Loucy (cell line): ENCODE data around the gene PWP1.

Source experiments
- H2AFZ ChIP-seq: fragments of 200-600 bp; sonication (generic); 2 replicates; pipeline ENCODE4 v1.6.0; 2016; ENCODE audit warnings: antibody characterized with exemption, mild to moderate bottlenecking, low read length, moderate library complexity
- H3F3A ChIP-seq: fragments of 200-600 bp; 2 replicates; pipeline ENCODE4 v1.6.0; 2016; ENCODE audit warnings: antibody characterized with exemption, low read depth, mild to moderate bottlenecking
- H3K27me3 ChIP-seq: fragments of 200-600 bp; sonication (generic); 2 replicates; pipeline ENCODE4 v1.6.1; 2014; ENCODE audit warnings: low read length, mild to moderate bottlenecking; ENCODE audit not compliant: insufficient read depth, poor library complexity, severe bottlenecking
- H3K36me3 ChIP-seq: fragments of 200-600 bp; sonication (generic); 2 replicates; pipeline ENCODE4 v1.6.1; 2016; ENCODE audit warnings: low read length; ENCODE audit not compliant: insufficient read depth
- H3K4me1 ChIP-seq: fragments of 200-600 bp; sonication (generic); 2 replicates; pipeline ENCODE4 v1.5.1; 2014; ENCODE audit warnings: low read length, mild to moderate bottlenecking; ENCODE audit not compliant: insufficient read depth, poor library complexity, severe bottlenecking
- H3K4me2 ChIP-seq: fragments of 200-600 bp; sonication (generic); 2 replicates; pipeline ENCODE4 v1.6.0; 2014; ENCODE audit warnings: antibody characterized with exemption, low read length, low read depth, mild to moderate bottlenecking; ENCODE audit not compliant: poor library complexity, severe bottlenecking
- H3K4me3 ChIP-seq: fragments of 200-600 bp; sonication (generic); 2 replicates; pipeline ENCODE4 v1.5.1; 2014; ENCODE audit warnings: low read length, mild to moderate bottlenecking, mixed read lengths; ENCODE audit not compliant: poor library complexity, severe bottlenecking
- H3K79me2 ChIP-seq: fragments of 200-600 bp; sonication (generic); 2 replicates; pipeline ENCODE4 v1.6.1; 2014; ENCODE audit warnings: low read length; ENCODE audit not compliant: insufficient read depth
- H3K9ac ChIP-seq: fragments of 200-600 bp; sonication (generic); 2 replicates; pipeline ENCODE4 v1.6.0; 2014; ENCODE audit warnings: mild to moderate bottlenecking, low read depth, low read length, moderate library complexity; ENCODE audit not compliant: poor library complexity, severe bottlenecking
- H3K9me2 ChIP-seq: fragments of 200-600 bp; sonication (generic); replicated peaks from 2 replicates; pipeline ENCODE4 v1.6.1; 2016; ENCODE audit warnings: low read depth, low read length, mixed read lengths
- H3K9me3 ChIP-seq: fragments of 200-600 bp; sonication (generic); 2 replicates; pipeline ENCODE4 v1.6.1; 2014; ENCODE audit warnings: mild to moderate bottlenecking, antibody characterized with exemption, low read length, low read depth; ENCODE audit not compliant: insufficient read depth
- H4K20me1 ChIP-seq: fragments of 200-600 bp; sonication (generic); 2 replicates; pipeline ENCODE4 v1.6.0; 2014; ENCODE audit warnings: antibody characterized with exemption, low read length, mild to moderate bottlenecking; ENCODE audit not compliant: insufficient read depth, poor library complexity, severe bottlenecking
- CTCF ChIP-seq: fragments of 200-600 bp; sonication (generic); conservative IDR thresholded peaks from 2 replicates; pipeline ENCODE4 v1.5.1; 2014; ENCODE audit warnings: mild to moderate bottlenecking, antibody characterized with exemption, low read length
- EZH2phosphoT487 ChIP-seq: fragments of 200-600 bp; IDR thresholded peaks from 2 replicates; pipeline ENCODE4 v1.6.1; 2018; ENCODE audit warnings: antibody characterized with exemption, mild to moderate bottlenecking, moderate library complexity, borderline replicate concordance

Gene PWP1

GRCh38 chr12:107734139-107734538, 48.5 kb downstream of the PWP1 start:
- TF ChIP-seq CTCF (no peak), EZH2phosphoT487 (no peak)
- no peak overlapping the region for H3K4me2 ChIP-seq
- H3K9me3 ChIP-seq, result no peaks in the 10 kb centered on the region
- H2AFZ ChIP-seq, result no peak overlapping the region
- H3K79me2 ChIP-seq, result no peaks in the 10 kb centered on the region
- no peaks in the 10 kb centered on the region for H3K9me2 ChIP-seq
- no peaks in the 10 kb centered on the region for H3K27me3 ChIP-seq
- no peaks in the 10 kb centered on the region for H3F3A ChIP-seq
- peaks cover 62% of the 10 kb centered on the region for H3K36me3 ChIP-seq
- H4K20me1 ChIP-seq, result no peaks in the 10 kb centered on the region
- no peaks in the 10 kb centered on the region for H3K4me1 ChIP-seq
- no peak overlapping the region for H3K9ac ChIP-seq
- no peak overlapping the region for H3K4me3 ChIP-seq

- Histone ChIP-seq H3K9me2 (no peaks in the 10 kb centered on the region), H3K36me3 (peaks cover 79% of the 10 kb centered on the region), H3K9ac (no peak overlapping the region), H3K4me2 (no peak overlapping the region), H3K27me3 (no peaks in the 10 kb centered on the region), H4K20me1 (no peaks in the 10 kb centered on the region), H3K9me3 (no peaks in the 10 kb centered on the region), H3F3A (no peaks in the 10 kb centered on the region), H2AFZ (no peak overlapping the region), H3K79me2 (no peaks in the 10 kb centered on the region), H3K4me3 (no peak overlapping the region), H3K4me1 (no peaks in the 10 kb centered on the region)
- TF ChIP-seq EZH2phosphoT487 (no peak), CTCF (no peak)
Observed at GRCh38 chr12:107735763-107736162, 50.2 kb downstream of the PWP1 start.

GRCh38 chr12:107736914-107737313, 51.3 kb downstream of the PWP1 start:
- TF ChIP-seq CTCF (peak; percentile 21; the same call in 1 of the 2 replicates), EZH2phosphoT487 (no peak)

More at GRCh38 chr12:107736914-107737313, 51.3 kb downstream of the PWP1 start:
- Histone ChIP-seq H4K20me1 (no peaks in the 10 kb centered on the region), H3K4me1 (no peaks in the 10 kb centered on the region), H3K9ac (no peak overlapping the region), H3K9me2 (no peaks in the 10 kb centered on the region), H3K9me3 (no peaks in the 10 kb centered on the region), H3K79me2 (no peaks in the 10 kb centered on the region), H3F3A (no peaks in the 10 kb centered on the region), H3K27me3 (no peaks in the 10 kb centered on the region), H2AFZ (no peak overlapping the region), H3K4me2 (no peak overlapping the region), H3K36me3 (peaks cover 90% of the 10 kb centered on the region), H3K4me3 (no peak overlapping the region)
